HG03039 (cell line): ENCODE results near the gene VGF.

Source experiments
- ATAC-seq: cut with Tn5 transposase; IDR thresholded peaks from one replicate; pipeline ENCODE4 v1.9.1; 2021; ENCODE audit warnings: mild to moderate bottlenecking, moderate library complexity; ENCODE audit not compliant: unreplicated experiment

Gene VGF

GRCh38 chr7:101186194-101186593, 20.8 kb upstream of the VGF start:
- ATAC-seq: no peak

- ATAC-seq: no peak
Observed at GRCh38 chr7:101185258-101185839, 20.0 kb upstream of the VGF start.

- ATAC-seq: no peak
Observed at GRCh38 chr7:101180130-101180755, 14.9 kb upstream of the VGF start, which contains the start of gene NAT16. Gene NAT16 (minus strand): TSS chr7:101180293. CDS start chr7:101174807, 5,486 bp downstream.

- ATAC-seq: no peak
Observed at GRCh38 chr7:101179713-101180112, 14.3 kb upstream of the VGF start.

GRCh38 chr7:101179117-101179516, 13.7 kb upstream of the VGF start:
- ATAC-seq: no peak

- ATAC-seq: no peak
Observed at GRCh38 chr7:101177644-101178043, 12.3 kb upstream of the VGF start.

- no peak for ATAC-seq
Observed at GRCh38 chr7:101175664-101176063, 10.3 kb upstream of the VGF start.

GRCh38 chr7:101174322-101174854, 9.0 kb upstream of the VGF start:
- no peak for ATAC-seq

- no peak for ATAC-seq
Observed at GRCh38 chr7:101173752-101174244, 8.4 kb upstream of the VGF start.

GRCh38 chr7:101172854-101173751, 7.7 kb upstream of the VGF start:
- ATAC-seq: no peak

- ATAC-seq: no peak
Observed at GRCh38 chr7:101172005-101172853, 6.9 kb upstream of the VGF start.

GRCh38 chr7:101171442-101171837, 6.1 kb upstream of the VGF start:
- no peak for ATAC-seq

GRCh38 chr7:101170617-101171441, 5.5 kb upstream of the VGF start:
- no peak for ATAC-seq

GRCh38 chr7:101169838-101170551, 4.6 kb upstream of the VGF start:
- ATAC-seq: no peak

- ATAC-seq: no peak
Observed at GRCh38 chr7:101169110-101169837, 3.9 kb upstream of the VGF start.

GRCh38 chr7:101168412-101169049, 3.2 kb upstream of the VGF start:
- no peak for ATAC-seq

GRCh38 chr7:101167645-101168411, 2.5 kb upstream of the VGF start:
- ATAC-seq: no peak
